ENCODE results near the gene GPSM1. TPM values are rescaled to one million over a fixed set of nuclear protein-coding genes. Genes with fewer than 3 reads are reported as not detected.
A peak's percentile ranks its signal among the peaks of the same experiment; 100 is the strongest.

The GPSM1 gene
- total and polyA plus RNA-seq, 7 donors = 0.34 to 2.3 (median 1.3) TPM

- Histone ChIP-seq H3K36me3 (ENCODE audit: insufficient read depth in 1 of 2, low read depth in 1 of 2) (no peaks in the 10 kb centered on the region), H3K27ac (no peak overlapping the region), H3K27me3 (ENCODE audit: insufficient read depth in 3 of 3, low read length in 2 of 3) (peaks cover 0 to 62% (median 15%) of the 10 kb centered on the region in 3 donors), H3K4me3 (no peak overlapping the region), H3K4me1 (no peaks in the 10 kb centered on the region), H3K9me3 (no peaks in the 10 kb centered on the region)
- 83 to 86% (median 83%) methylated on average over 14 of the region's 14 CpGs for WGBS, 3 donors
- DNase-seq (peak in 1 of 2 donors; percentile 34), ATAC-seq (no peak)
- TF ChIP-seq, protein P1, sequence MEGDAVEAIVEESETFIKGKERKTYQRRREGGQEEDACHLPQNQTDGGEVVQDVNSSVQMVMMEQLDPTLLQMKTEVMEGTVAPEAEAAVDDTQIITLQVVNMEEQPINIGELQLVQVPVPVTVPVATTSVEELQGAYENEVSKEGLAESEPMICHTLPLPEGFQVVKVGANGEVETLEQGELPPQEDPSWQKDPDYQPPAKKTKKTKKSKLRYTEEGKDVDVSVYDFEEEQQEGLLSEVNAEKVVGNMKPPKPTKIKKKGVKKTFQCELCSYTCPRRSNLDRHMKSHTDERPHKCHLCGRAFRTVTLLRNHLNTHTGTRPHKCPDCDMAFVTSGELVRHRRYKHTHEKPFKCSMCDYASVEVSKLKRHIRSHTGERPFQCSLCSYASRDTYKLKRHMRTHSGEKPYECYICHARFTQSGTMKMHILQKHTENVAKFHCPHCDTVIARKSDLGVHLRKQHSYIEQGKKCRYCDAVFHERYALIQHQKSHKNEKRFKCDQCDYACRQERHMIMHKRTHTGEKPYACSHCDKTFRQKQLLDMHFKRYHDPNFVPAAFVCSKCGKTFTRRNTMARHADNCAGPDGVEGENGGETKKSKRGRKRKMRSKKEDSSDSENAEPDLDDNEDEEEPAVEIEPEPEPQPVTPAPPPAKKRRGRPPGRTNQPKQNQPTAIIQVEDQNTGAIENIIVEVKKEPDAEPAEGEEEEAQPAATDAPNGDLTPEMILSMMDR (IDR thresholded peaks at IDR 0.05) = no peak
- intact Hi-C loops (cut with DNase I) = no loop called here
Measured at GRCh38 chr9:136293476-136294077, 33.8 kb upstream of the GPSM1 start.

DNA sequence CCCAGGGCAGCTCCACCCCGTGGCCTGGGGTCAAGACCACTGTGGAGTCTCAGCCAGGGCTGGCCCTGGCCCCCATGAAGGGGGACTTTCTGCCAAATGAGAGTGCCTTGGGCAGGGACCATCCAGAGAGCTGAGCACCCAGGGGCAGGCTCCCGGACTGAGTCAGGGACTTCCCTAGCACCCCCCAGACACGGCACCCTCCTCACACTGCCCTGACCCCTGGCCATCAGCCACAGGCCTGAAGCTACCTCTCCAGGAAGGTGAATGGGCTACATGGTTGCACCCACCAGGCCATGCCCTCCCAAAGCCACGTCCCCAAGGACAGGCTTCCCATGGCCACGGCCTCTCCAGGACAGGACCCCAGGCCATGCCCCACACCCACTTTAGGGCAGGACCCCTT lies 32.9 kb upstream of the GPSM1 start:
- Histone ChIP-seq H3K27ac (no peak overlapping the region), H3K4me3 (no peak overlapping the region), H3K4me1 (no peaks in the 10 kb centered on the region), H3K27me3 (ENCODE audit: insufficient read depth in 3 of 3, low read length in 2 of 3) (peaks cover 0 to 55% (median 15%) of the 10 kb centered on the region in 3 donors), H3K9me3 (no peaks in the 10 kb centered on the region), H3K36me3 (ENCODE audit: insufficient read depth in 1 of 2, low read depth in 1 of 2) (no peaks in the 10 kb centered on the region)
- DNase-seq = peak in 1 of 2 donors; percentile 26
- TF ChIP-seq, protein P1 (IDR thresholded peaks at IDR 0.05) = no peak
- intact Hi-C loops (cut with DNase I) = no loop called here
- ATAC-seq = no peak
- WGBS, 3 donors = 76 to 91% (median 81%) methylated on average over 5 of the region's 5 CpGs

- ATAC-seq (no peak), DNase-seq (no peak)
- Histone ChIP-seq H3K36me3 (ENCODE audit: insufficient read depth in 1 of 2, low read depth in 1 of 2) (no peaks in the 10 kb centered on the region), H3K4me1 (no peaks in the 10 kb centered on the region), H3K27me3 (ENCODE audit: insufficient read depth in 3 of 3, low read length in 2 of 3) (peaks cover 0 to 55% (median 14%) of the 10 kb centered on the region in 3 donors), H3K4me3 (no peak overlapping the region), H3K9me3 (no peaks in the 10 kb centered on the region), H3K27ac (no peak overlapping the region)
- 88 to 91% (median 90%) methylated on average over 16 of the region's 16 CpGs for WGBS, 3 donors
- intact Hi-C loops (cut with DNase I) = no loop called here
- TF ChIP-seq, protein P1 (IDR thresholded peaks at IDR 0.05) = no peak
Measured at GRCh38 chr9:136295055-136295454, 32.3 kb upstream of the GPSM1 start.

GRCh38 chr9:136295542-136296433 lies 31.6 kb upstream of the GPSM1 start:
- intact Hi-C loops (cut with DNase I) = no loop called here
- Histone ChIP-seq H3K27me3 (ENCODE audit: insufficient read depth in 3 of 3, low read length in 2 of 3) (peaks cover 0 to 48% (median 12%) of the 10 kb centered on the region in 3 donors), H3K36me3 (ENCODE audit: insufficient read depth in 1 of 2, low read depth in 1 of 2) (no peaks in the 10 kb centered on the region), H3K9me3 (no peaks in the 10 kb centered on the region), H3K4me3 (no peak overlapping the region), H3K4me1 (no peaks in the 10 kb centered on the region), H3K27ac (no peak overlapping the region)
- ATAC-seq (no peak), DNase-seq (peak; percentile 5 to 40)
- TF ChIP-seq, protein P1 (IDR thresholded peaks at IDR 0.05) = no peak
- 53 to 56% (median 54%) methylated on average over 33 to 37 of the region's 37 CpGs for WGBS, 3 donors
